ENCODE data around the gene OSCP1.

OSCP1 gene

DNA sequence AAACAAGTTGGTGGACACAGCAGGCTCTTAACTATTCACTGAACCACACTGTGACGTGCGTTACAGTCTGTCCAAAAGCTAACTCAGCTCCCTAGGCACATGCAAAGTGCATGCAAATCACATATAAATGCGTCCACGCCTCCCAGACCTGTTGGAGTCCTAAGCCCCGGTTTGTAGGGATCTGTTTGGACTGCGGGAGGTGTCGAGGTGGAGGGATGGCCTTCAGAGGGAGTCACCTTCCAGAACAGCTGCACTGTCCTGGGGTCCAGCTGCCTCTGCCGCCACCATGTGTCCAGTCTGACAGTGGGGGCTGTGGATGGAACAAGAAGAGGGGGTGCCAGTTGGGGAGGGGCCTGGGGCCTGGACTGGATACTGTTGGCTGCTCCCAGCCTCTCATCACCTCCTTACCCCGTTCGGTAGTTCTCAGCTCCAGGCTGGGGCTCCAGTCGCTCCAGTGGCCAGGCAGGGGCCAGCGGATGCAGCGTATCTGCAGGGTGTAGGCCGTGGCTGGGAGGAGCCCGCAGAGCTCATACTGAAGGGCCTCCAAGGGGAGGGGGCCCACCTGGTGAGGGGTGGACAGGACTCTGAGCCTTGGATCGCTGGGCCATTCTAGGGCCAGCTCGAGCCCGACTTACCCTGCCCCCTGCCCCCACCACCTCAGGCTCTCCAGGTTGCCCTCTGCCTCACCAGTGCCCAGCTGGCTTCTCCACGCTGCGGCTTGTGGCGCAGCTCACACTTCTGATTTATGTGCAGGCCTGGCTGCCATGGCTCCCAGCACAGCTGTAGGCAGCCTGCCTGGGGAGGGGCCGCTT lies 21.8 kb upstream of the OSCP1 start:
- Histone ChIP-seq H3K9me3 (ENCODE audit: insufficient read depth, low read length) (no peaks in the 10 kb centered on the region), H3K4me1 (ENCODE audit: insufficient read depth, insufficient read length) (peaks cover 23% of the 10 kb centered on the region), H3K27me3 (ENCODE audit: insufficient read depth, insufficient read length) (peaks cover 19% of the 10 kb centered on the region), H3K9ac (ENCODE audit: insufficient read length, low read depth) (peak overlapping the region; percentile 35), H3K36me3 (ENCODE audit: insufficient read depth, insufficient read length, low read length) (no peaks in the 10 kb centered on the region), H3K4me3 (ENCODE audit: insufficient read length, low read depth) (no peak overlapping the region)
- TF ChIP-seq ZNF274 (IDR thresholded peaks at IDR 0.05; ENCODE audit: low read depth, low read length) (no peak), SUZ12 (IDR thresholded peaks at IDR 0.05; ENCODE audit: extremely low read depth, insufficient read depth, insufficient read length) (no peak), YY1 (IDR thresholded peaks at IDR 0.05; ENCODE audit: insufficient read depth, insufficient read length) (no peak)
- no peak for DNase-seq (ENCODE audit: low read depth, low spot score)

DNA sequence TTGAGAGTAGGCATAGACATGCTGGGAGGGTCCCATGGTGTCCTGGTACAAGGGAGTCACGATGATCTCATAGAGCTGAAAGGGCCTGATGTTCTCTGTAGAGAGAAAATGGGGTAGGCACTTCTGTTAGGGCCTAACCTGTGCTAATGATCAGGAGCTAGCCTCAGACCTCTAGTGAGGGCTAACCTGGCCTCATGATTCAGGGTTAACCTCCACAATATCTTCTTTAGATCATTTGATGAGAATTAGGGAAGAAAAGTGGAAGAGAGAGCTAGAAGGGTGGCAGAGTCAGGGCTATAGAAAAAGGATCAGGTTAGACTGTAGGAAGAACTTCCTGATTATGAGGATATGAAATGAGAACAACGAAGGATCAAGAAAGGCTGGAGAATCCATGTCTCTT lies 18.9 kb upstream of the OSCP1 start:
- Histone ChIP-seq H3K4me3 (ENCODE audit: insufficient read length, low read depth) (no peak overlapping the region), H3K36me3 (ENCODE audit: insufficient read depth, insufficient read length, low read length) (no peaks in the 10 kb centered on the region), H3K9ac (ENCODE audit: insufficient read length, low read depth) (no peak overlapping the region), H3K9me3 (ENCODE audit: insufficient read depth, low read length) (no peaks in the 10 kb centered on the region), H3K27me3 (ENCODE audit: insufficient read depth, insufficient read length) (peaks cover 23% of the 10 kb centered on the region), H3K4me1 (ENCODE audit: insufficient read depth, insufficient read length) (peaks cover 36% of the 10 kb centered on the region)
- TF ChIP-seq YY1 (IDR thresholded peaks at IDR 0.05; ENCODE audit: insufficient read depth, insufficient read length): no peak
- no peak for TF ChIP-seq SUZ12 (IDR thresholded peaks at IDR 0.05; ENCODE audit: extremely low read depth, insufficient read depth, insufficient read length)
- TF ChIP-seq ZNF274 (IDR thresholded peaks at IDR 0.05; ENCODE audit: low read depth, low read length): no peak
- no peak for DNase-seq (ENCODE audit: low read depth, low spot score)

DNA sequence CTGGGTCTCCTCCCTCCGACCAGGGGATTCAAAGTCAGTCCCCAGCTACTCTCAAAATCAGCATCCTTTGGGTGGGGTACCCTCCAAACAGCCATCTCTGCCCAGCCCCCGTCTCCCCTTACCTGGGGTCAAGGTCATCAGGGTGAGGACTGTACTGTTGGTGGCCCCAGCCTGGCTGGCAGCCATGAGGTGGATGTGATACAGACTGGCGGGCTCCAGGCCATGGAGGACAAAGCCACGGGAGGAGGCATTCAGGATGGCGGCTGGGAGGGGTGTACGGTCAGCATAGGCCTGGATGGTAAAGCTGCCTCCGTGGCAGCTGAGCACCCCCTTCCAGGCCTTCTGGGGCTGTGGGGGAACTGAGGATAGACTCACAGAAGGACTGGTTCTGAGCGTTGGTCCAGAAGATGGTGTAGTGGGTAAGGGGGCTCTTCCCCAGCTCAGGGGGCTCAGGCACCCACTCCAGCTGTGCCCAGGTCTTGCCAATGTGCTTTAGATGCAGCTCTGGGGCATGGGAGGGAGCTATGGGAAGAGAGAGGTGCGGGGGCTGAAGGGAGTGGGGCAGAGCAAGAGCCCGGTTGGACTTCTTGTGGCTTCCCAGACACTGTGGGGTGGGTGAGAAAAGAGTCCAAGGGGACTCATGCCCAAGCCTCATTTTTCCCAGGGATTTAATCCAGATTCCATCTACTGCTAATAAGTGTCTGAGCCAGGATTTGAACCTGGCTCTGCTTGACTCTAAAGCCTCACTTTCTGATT lies 17.6 kb upstream of the OSCP1 start:
- no peak for DNase-seq (ENCODE audit: low read depth, low spot score)
- TF ChIP-seq SUZ12 (IDR thresholded peaks at IDR 0.05; ENCODE audit: extremely low read depth, insufficient read depth, insufficient read length) (no peak), YY1 (IDR thresholded peaks at IDR 0.05; ENCODE audit: insufficient read depth, insufficient read length) (no peak), ZNF274 (IDR thresholded peaks at IDR 0.05; ENCODE audit: low read depth, low read length) (no peak)
- Histone ChIP-seq H3K4me1 (ENCODE audit: insufficient read depth, insufficient read length) (peaks cover 33% of the 10 kb centered on the region), H3K9me3 (ENCODE audit: insufficient read depth, low read length) (no peaks in the 10 kb centered on the region), H3K27me3 (ENCODE audit: insufficient read depth, insufficient read length) (peaks cover 23% of the 10 kb centered on the region), H3K36me3 (ENCODE audit: insufficient read depth, insufficient read length, low read length) (no peaks in the 10 kb centered on the region), H3K9ac (ENCODE audit: insufficient read length, low read depth) (no peak overlapping the region), H3K4me3 (ENCODE audit: insufficient read length, low read depth) (no peak overlapping the region)

DNA sequence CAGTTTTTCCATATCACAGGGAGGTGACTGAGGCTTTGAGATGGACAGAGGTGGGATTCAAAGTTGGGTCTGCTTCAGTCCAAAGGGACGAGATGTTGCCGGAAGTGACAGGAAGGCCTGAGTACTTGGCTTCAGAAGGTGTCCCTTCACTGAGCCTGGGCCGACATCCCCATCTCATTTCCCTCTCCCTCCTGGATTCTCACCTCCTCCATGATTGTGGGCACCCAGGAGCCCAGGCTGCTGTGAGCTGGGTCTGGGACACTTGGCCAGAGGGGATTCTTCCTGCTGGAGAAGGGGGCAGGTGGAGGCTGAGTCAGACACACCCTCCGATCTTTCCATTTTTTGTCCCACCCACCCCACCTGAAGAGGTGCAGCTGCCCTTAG lies 16.8 kb upstream of the OSCP1 start:
- no peak overlapping the region for H3K4me3 ChIP-seq (ENCODE audit: insufficient read length, low read depth)
- H3K36me3 ChIP-seq (ENCODE audit: insufficient read depth, insufficient read length, low read length): peaks cover 6% of the 10 kb centered on the region
- TF ChIP-seq ZNF274 (IDR thresholded peaks at IDR 0.05; ENCODE audit: low read depth, low read length): no peak
- no peak for TF ChIP-seq SUZ12 (IDR thresholded peaks at IDR 0.05; ENCODE audit: extremely low read depth, insufficient read depth, insufficient read length)
- no peak for TF ChIP-seq YY1 (IDR thresholded peaks at IDR 0.05; ENCODE audit: insufficient read depth, insufficient read length)
- peaks cover 23% of the 10 kb centered on the region for H3K27me3 ChIP-seq (ENCODE audit: insufficient read depth, insufficient read length)
- peaks cover 28% of the 10 kb centered on the region for H3K4me1 ChIP-seq (ENCODE audit: insufficient read depth, insufficient read length)
- H3K9me3 ChIP-seq (ENCODE audit: insufficient read depth, low read length): no peaks in the 10 kb centered on the region
- DNase-seq (ENCODE audit: low read depth, low spot score): no peak
- no peak overlapping the region for H3K9ac ChIP-seq (ENCODE audit: insufficient read length, low read depth)

DNA sequence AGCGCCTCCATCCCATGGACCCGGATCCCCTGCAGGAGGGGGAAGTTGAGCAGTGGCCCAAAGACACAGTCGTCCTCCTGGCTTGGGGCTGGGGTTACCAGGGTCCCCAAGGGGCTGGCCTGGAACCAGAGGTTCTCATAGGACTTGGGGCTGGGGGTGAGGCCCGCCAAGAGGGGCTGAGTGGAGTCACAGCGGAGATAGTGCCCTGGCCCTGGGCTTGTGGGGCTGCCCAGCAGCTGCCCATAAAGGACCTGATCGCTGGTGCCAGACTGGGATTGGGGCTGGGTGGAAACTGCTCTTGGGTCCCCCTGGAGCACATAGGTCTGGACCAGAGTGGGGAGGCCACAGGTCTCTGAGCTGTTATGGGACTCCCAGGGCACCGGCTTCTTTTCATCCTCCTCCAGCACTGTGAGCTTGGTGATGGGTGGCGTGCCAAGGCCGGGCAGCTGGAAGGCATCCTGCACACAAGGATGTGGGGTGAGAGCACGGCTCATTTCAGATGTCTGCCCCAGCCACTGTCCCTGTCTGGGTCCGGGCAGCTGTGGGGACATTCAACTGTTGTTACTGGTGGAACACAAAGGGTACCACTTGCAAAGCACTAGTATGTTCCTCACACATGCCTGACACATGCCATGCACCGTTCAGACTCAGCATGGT lies 16.2 kb upstream of the OSCP1 start:
- Histone ChIP-seq H3K9me3 (ENCODE audit: insufficient read depth, low read length) (no peaks in the 10 kb centered on the region), H3K4me1 (ENCODE audit: insufficient read depth, insufficient read length) (peaks cover 23% of the 10 kb centered on the region), H3K4me3 (ENCODE audit: insufficient read length, low read depth) (no peak overlapping the region), H3K9ac (ENCODE audit: insufficient read length, low read depth) (no peak overlapping the region), H3K27me3 (ENCODE audit: insufficient read depth, insufficient read length) (peaks cover 23% of the 10 kb centered on the region), H3K36me3 (ENCODE audit: insufficient read depth, insufficient read length, low read length) (peaks cover 12% of the 10 kb centered on the region)
- TF ChIP-seq SUZ12 (IDR thresholded peaks at IDR 0.05; ENCODE audit: extremely low read depth, insufficient read depth, insufficient read length) (no peak), YY1 (IDR thresholded peaks at IDR 0.05; ENCODE audit: insufficient read depth, insufficient read length) (no peak), ZNF274 (IDR thresholded peaks at IDR 0.05; ENCODE audit: low read depth, low read length) (no peak)
- DNase-seq (ENCODE audit: low read depth, low spot score): no peak

DNA sequence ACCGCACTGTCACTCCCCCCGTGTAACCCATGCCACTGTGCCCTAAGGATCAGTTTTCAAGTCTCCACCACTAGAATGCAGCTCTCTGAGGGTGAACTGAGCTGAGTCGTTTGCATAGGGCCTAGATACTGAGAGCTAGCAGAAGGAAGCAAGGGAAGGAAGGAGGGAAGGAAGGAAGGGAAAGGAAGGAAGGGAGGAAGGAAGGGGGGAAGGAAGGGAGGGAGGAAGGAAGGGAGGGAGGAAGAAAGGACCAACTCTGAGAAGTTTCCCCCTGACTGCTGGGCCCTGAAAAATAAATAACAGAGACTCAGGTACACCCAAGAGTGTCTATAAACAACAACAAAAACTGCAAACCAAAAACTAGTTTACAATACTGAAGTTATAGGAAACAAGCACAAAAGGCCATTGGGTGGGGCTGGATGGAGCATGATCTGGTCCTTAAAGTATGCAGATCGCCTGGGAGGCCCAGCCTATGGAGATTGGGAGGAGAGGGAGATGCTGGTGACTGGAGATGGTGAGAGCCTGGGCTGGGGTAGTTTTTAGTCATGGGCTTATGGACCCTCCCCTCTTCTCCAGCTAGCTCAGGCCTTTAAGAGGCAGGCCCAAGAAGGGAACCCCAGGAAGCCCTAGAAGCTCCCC lies 15.6 kb upstream of the OSCP1 start:
- Histone ChIP-seq H3K4me1 (ENCODE audit: insufficient read depth, insufficient read length) (peaks cover 21% of the 10 kb centered on the region), H3K27me3 (ENCODE audit: insufficient read depth, insufficient read length) (peaks cover 23% of the 10 kb centered on the region), H3K36me3 (ENCODE audit: insufficient read depth, insufficient read length, low read length) (peaks cover 18% of the 10 kb centered on the region), H3K4me3 (ENCODE audit: insufficient read length, low read depth) (no peak overlapping the region), H3K9ac (ENCODE audit: insufficient read length, low read depth) (no peak overlapping the region), H3K9me3 (ENCODE audit: insufficient read depth, low read length) (no peaks in the 10 kb centered on the region)
- TF ChIP-seq SUZ12 (IDR thresholded peaks at IDR 0.05; ENCODE audit: extremely low read depth, insufficient read depth, insufficient read length) (no peak), ZNF274 (IDR thresholded peaks at IDR 0.05; ENCODE audit: low read depth, low read length) (no peak), YY1 (IDR thresholded peaks at IDR 0.05; ENCODE audit: insufficient read depth, insufficient read length) (no peak)
- no peak for DNase-seq (ENCODE audit: low read depth, low spot score)

All from NT2/D1 (cell line).